H1 (cell line): ENCODE measurements around the gene FKBP5. TPM values are rescaled to one million over a fixed set of nuclear protein-coding genes. Genes with fewer than 3 reads are reported as not detected.
A peak's percentile ranks its signal among the peaks of the same experiment; 100 is the strongest.

Experiments
- ATF3 ChIP-seq: IDR thresholded peaks from 2 replicates; pipeline ENCODE4 v1.6.1; 2011; ENCODE audit warnings: low read depth, mild to moderate bottlenecking, low read length; ENCODE audit not compliant: insufficient read depth
- BCL11A ChIP-seq, 2 experiments: IDR thresholded peaks; one replicate each; pipeline ENCODE4 v1.6.1; 2011; ENCODE audit warnings: low read depth in 2 of 2, low read length in 2 of 2, mild to moderate bottlenecking in 2 of 2
- CHD1 ChIP-seq: IDR thresholded peaks from 2 replicates; pipeline ENCODE4 v1.6.1; 2012; ENCODE audit warnings: low read depth, low read length, improper control_type of control experiment
- CHD2 ChIP-seq: IDR thresholded peaks from 2 replicates; pipeline ENCODE4 v1.6.1; 2012; ENCODE audit warnings: low read length, improper control_type of control experiment
- CTCF ChIP-seq, 3 experiments: IDR thresholded peaks; 1 replicate in 2 of 3; 2 replicates in 1 of 3; pipeline versions ENCODE4 v1.5.1 to v1.6.1; 2011; ENCODE audit warnings: low read length in 3 of 3, mild to moderate bottlenecking in 3 of 3, inconsistent platforms in 2 of 3, low read depth in 1 of 3, moderate library complexity in 1 of 3; ENCODE audit not compliant: insufficient read depth in 1 of 3; ENCODE audit errors: control extremely low read depth in 1 of 3
- FOSL1 ChIP-seq: IDR thresholded peaks from 2 replicates; pipeline ENCODE4 v1.6.1; 2011; ENCODE audit warnings: mild to moderate bottlenecking, low read depth, low read length, moderate library complexity; ENCODE audit not compliant: insufficient read depth
- GABPA ChIP-seq: IDR thresholded peaks from 2 replicates; pipeline ENCODE4 v1.6.1; 2011; ENCODE audit warnings: mild to moderate bottlenecking, low read length, moderate library complexity, borderline replicate concordance; ENCODE audit not compliant: insufficient read depth
- KDM1A ChIP-seq: fragments of 200-600, 300-600 bp; sonication (generic); IDR thresholded peaks from 2 replicates; pipeline ENCODE4 v1.7.1; 2016; ENCODE audit warnings: mild to moderate bottlenecking, low read length, borderline replicate concordance
- MAFK ChIP-seq: IDR thresholded peaks from 2 replicates; pipeline ENCODE4 v1.6.1; 2012; ENCODE audit warnings: low read depth, mild to moderate bottlenecking, improper control_type of control experiment, low read length
- MAX ChIP-seq: IDR thresholded peaks from 2 replicates; pipeline ENCODE4 v1.6.1; 2012; ENCODE audit warnings: inconsistent platforms
- POLR2AphosphoS5 ChIP-seq: IDR thresholded peaks from 2 replicates; pipeline ENCODE4 v1.6.1; 2011; ENCODE audit warnings: low read depth, low read length
- RBBP5 ChIP-seq: IDR thresholded peaks from 2 replicates; pipeline ENCODE4 v1.7.1; 2012; ENCODE audit warnings: low read depth, mild to moderate bottlenecking, inconsistent platforms, low read length, moderate library complexity, borderline replicate concordance
- RNF2 ChIP-seq: fragments of 200-900, 300-1000 bp; sonication (generic); IDR thresholded peaks from 2 replicates; pipeline ENCODE4 v1.7.1; 2016; ENCODE audit warnings: borderline replicate concordance, low read depth, mild to moderate bottlenecking, antibody characterized with exemption, low read length; ENCODE audit not compliant: poor library complexity, severe bottlenecking; ENCODE audit errors: missing control alignments
- SIN3A ChIP-seq, 2 experiments: IDR thresholded peaks in 1 of 2; conservative IDR thresholded peaks in 1 of 2; 2 replicates each; pipeline ENCODE4 v1.6.1; 2011 to 2012; ENCODE audit warnings: low read length in 2 of 2, improper control_type of control experiment in 1 of 2, low read depth in 1 of 2, mild to moderate bottlenecking in 1 of 2
- SP1 ChIP-seq: IDR thresholded peaks from 2 replicates; pipeline ENCODE4 v1.6.1; 2011; ENCODE audit warnings: low read depth, low read length
- SP2 ChIP-seq: IDR thresholded peaks from 2 replicates; pipeline ENCODE4 v1.6.1; 2012; ENCODE audit warnings: mild to moderate bottlenecking, low read length, inconsistent platforms
- TAF7 ChIP-seq: optimal IDR thresholded peaks from 2 replicates; pipeline ENCODE3; 2011; ENCODE audit warnings: low read depth, mild to moderate bottlenecking, inconsistent platforms, low read length, moderate library complexity, borderline replicate concordance
- TCF12 ChIP-seq: IDR thresholded peaks from 2 replicates; pipeline ENCODE4 v1.6.1; 2011; ENCODE audit warnings: low read depth, mild to moderate bottlenecking, low read length
- polyA plus RNA-seq, 7 experiments: library from polyadenylated mRNA; depleted of rRNA in 3 of 7; stranded (reverse) in 5 of 7; unstranded in 2 of 7; fragments of >200 nt in 5 of 7; fragments of 200-250 nt in 2 of 7; gene quantifications; 1 replicate in 5 of 7; 2 replicates in 1 of 7; 4 replicates in 1 of 7; pipeline versions ENCODE4 v1.2.1 to v1.2.3, GENCODE V29; 2011 to 2013; ENCODE audit warnings: missing spikeins in 2 of 7, mixed read lengths in 2 of 7
- total RNA-seq: library from RNA; stranded (reverse); fragmentation: NEBNext Ultra II Directional; extraction: Animal tissue kit (Norgen Biotek cat#: 25700); gene quantifications from 2 replicates; pipeline ENCODE4 v1.2.1, GENCODE V29; 2021

FKBP5 gene
- total and polyA plus RNA-seq, 2 of the 8 experiments (the other 6 are each of a cell fraction or from before 2014, with no cell fraction given), result 14.3 to 40.4 TPM

- TF ChIP-seq RBBP5, result peak; percentile 91; the same call in 1 of the 2 replicates
- no peak for TF ChIP-seq CTCF (IDR thresholded peaks at IDR 0.05; ENCODE audit: control extremely low read depth in 1 of 3, insufficient read depth in 1 of 3, low read depth in 1 of 3, low read length in 3 of 3)
- TF ChIP-seq SP2, result no peak
- TF ChIP-seq RNF2, result no peak
- no peak for TF ChIP-seq BCL11A (IDR thresholded peaks at IDR 0.05; ENCODE audit: low read depth in 2 of 2, low read length in 2 of 2)
- TF ChIP-seq SIN3A (conservative IDR thresholded peaks at IDR 0.05 in 1 of 2, IDR thresholded peaks at IDR 0.05 in 1 of 2; ENCODE audit: low read depth in 1 of 2, low read length in 2 of 2), result peak in 1 of 2 experiments; percentile 26; a peak in 2 of 4 replicates
- TF ChIP-seq ATF3, result no peak
- TF ChIP-seq KDM1A, result no peak
- no peak for TF ChIP-seq CHD2
- TF ChIP-seq GABPA, result no peak
- no peak for TF ChIP-seq MAFK
- 0 out of 2 replicates have a peak, but pooled peaks have one; percentile 47 for TF ChIP-seq TCF12
- TF ChIP-seq CHD1, result no peak
- peak; percentile 20; the same call in 1 of the 2 replicates for TF ChIP-seq POLR2AphosphoS5
- TF ChIP-seq FOSL1, result no peak
- peak; percentile 77 for TF ChIP-seq MAX
- TF ChIP-seq SP1, result peak; percentile 61; the same call in 1 of the 2 replicates
- TF ChIP-seq TAF7, result no peak
Measured at GRCh38 chr6:35731736-35732532, 43.2 kb upstream of the FKBP5 start (continued).
